KMS-11 (cell line): ENCODE measurements around the gene MITF.

ENCODE experiments used
- H2AFZ ChIP-seq: fragments of 200-600 bp; sonication (generic); 2 replicates; pipeline ENCODE4 v1.6.1; 2016; ENCODE audit warnings: antibody characterized with exemption, mixed run types, low read depth
- H3K27ac ChIP-seq: fragments of 200-600 bp; sonication (generic); 2 replicates; pipeline ENCODE4 v1.6.1; 2016; ENCODE audit warnings: mild to moderate bottlenecking, mixed run types
- H3K27me3 ChIP-seq: fragments of 200-600 bp; sonication (generic); 2 replicates; pipeline ENCODE4 v1.6.1; 2017; ENCODE audit warnings: mild to moderate bottlenecking, low read depth, mixed run types, moderate library complexity; ENCODE audit not compliant: insufficient read depth
- H3K36me3 ChIP-seq: fragments of 200-600 bp; sonication (generic); 2 replicates; pipeline ENCODE4 v1.6.1; 2017; ENCODE audit warnings: mild to moderate bottlenecking, mixed run types; ENCODE audit not compliant: insufficient read depth
- H3K4me1 ChIP-seq: fragments of 200-600 bp; sonication (generic); 2 replicates; pipeline ENCODE4 v1.6.1; 2016; ENCODE audit warnings: mild to moderate bottlenecking, low read depth, mixed run types; ENCODE audit not compliant: poor library complexity, severe bottlenecking
- H3K4me2 ChIP-seq: fragments of 200-600 bp; sonication (generic); 2 replicates; pipeline ENCODE4 v1.7.0; 2016; ENCODE audit warnings: mild to moderate bottlenecking, mixed run types
- H3K4me3 ChIP-seq: fragments of 200-600 bp; sonication (generic); IDR thresholded peaks from 2 replicates; pipeline ENCODE4 v1.6.1; 2017; ENCODE audit warnings: low read depth, low read length, mixed read lengths; ENCODE audit not compliant: insufficient read depth
- H3K79me2 ChIP-seq: fragments of 200-600 bp; sonication (generic); 2 replicates; pipeline ENCODE4 v1.6.1; 2016; ENCODE audit warnings: low read depth, mixed run types; ENCODE audit not compliant: insufficient read depth
- H3K9ac ChIP-seq: fragments of 200-600 bp; sonication (generic); 2 replicates; pipeline ENCODE4 v1.6.1; 2016; ENCODE audit warnings: mild to moderate bottlenecking, mixed run types
- H4K20me1 ChIP-seq: fragments of 200-600 bp; sonication (generic); 2 replicates; pipeline ENCODE4 v1.6.1; 2016; ENCODE audit warnings: mild to moderate bottlenecking, mixed run types; ENCODE audit not compliant: insufficient read depth
- TF ChIP-seq, protein P1 (sequence below): fragments of 200-600 bp; sonication (generic); conservative IDR thresholded peaks from 2 replicates; pipeline ENCODE4 v1.6.1; 2017; ENCODE audit warnings: low read depth, mild to moderate bottlenecking, antibody characterized with exemption, low read length, moderate library complexity, mixed read lengths

Gene MITF

GRCh38 chr3:69844706-69845105 is 105.4 kb downstream of the MITF start:
- Histone ChIP-seq H3K4me2 (no peak overlapping the region), H3K36me3 (no peaks in the 10 kb centered on the region), H3K79me2 (no peaks in the 10 kb centered on the region), H3K9ac (no peak overlapping the region), H3K27ac (no peak overlapping the region), H3K4me1 (no peaks in the 10 kb centered on the region), H4K20me1 (no peaks in the 10 kb centered on the region), H2AFZ (no peak overlapping the region), H3K27me3 (no peaks in the 10 kb centered on the region), H3K4me3 (no peak overlapping the region)
- TF ChIP-seq, protein P1, sequence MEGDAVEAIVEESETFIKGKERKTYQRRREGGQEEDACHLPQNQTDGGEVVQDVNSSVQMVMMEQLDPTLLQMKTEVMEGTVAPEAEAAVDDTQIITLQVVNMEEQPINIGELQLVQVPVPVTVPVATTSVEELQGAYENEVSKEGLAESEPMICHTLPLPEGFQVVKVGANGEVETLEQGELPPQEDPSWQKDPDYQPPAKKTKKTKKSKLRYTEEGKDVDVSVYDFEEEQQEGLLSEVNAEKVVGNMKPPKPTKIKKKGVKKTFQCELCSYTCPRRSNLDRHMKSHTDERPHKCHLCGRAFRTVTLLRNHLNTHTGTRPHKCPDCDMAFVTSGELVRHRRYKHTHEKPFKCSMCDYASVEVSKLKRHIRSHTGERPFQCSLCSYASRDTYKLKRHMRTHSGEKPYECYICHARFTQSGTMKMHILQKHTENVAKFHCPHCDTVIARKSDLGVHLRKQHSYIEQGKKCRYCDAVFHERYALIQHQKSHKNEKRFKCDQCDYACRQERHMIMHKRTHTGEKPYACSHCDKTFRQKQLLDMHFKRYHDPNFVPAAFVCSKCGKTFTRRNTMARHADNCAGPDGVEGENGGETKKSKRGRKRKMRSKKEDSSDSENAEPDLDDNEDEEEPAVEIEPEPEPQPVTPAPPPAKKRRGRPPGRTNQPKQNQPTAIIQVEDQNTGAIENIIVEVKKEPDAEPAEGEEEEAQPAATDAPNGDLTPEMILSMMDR: no peak

DNA sequence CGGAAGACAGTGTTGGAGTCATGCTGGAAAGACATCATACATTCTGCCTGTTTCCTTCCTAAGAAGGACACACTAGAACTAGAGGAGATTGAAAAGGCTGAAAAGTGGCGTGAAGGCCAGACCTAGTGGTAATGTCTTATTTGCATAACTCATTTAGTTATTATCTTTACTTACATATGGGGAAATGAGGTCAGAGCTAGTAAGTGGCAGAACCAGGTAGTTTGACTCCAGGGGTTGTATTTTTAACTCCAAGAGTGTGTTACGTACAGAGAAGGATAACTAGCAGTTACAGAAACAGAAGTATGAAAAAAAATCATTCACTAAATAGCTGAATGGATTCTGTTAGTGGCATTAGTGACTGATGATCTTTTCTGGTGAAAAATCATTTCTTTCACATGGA is 108.0 kb downstream of the MITF start:
- Histone ChIP-seq H2AFZ (no peak overlapping the region), H3K4me3 (no peak overlapping the region), H4K20me1 (no peaks in the 10 kb centered on the region), H3K9ac (no peak overlapping the region), H3K79me2 (no peaks in the 10 kb centered on the region), H3K4me2 (no peak overlapping the region), H3K4me1 (no peaks in the 10 kb centered on the region), H3K36me3 (no peaks in the 10 kb centered on the region), H3K27ac (no peak overlapping the region), H3K27me3 (no peaks in the 10 kb centered on the region)
- TF ChIP-seq, protein P1: no peak

DNA sequence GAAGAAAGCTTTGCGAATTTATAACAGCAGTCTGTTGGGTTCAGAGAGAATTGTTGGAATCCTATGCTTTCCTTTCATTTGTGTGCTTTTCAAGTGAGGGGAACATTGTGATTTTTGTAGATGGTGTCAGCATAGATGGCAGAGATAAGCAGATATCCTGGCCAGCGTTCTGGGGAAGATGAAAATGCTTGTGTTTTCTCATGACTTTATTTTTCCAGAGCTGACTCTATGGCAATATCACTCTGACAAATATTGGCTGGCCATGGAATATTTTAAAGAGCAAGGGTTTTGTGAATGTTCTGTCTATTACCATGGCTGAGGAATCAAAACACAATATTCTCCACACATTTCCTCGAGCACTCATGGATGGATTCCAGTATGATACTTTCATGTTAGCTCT is 108.8 kb downstream of the MITF start:
- no peaks in the 10 kb centered on the region for H4K20me1 ChIP-seq
- H3K27me3 ChIP-seq: no peaks in the 10 kb centered on the region
- H3K4me1 ChIP-seq: no peaks in the 10 kb centered on the region
- TF ChIP-seq, protein P1: no peak
- H3K79me2 ChIP-seq: no peaks in the 10 kb centered on the region
- no peak overlapping the region for H3K27ac ChIP-seq
- no peak overlapping the region for H3K4me2 ChIP-seq
- H3K36me3 ChIP-seq: no peaks in the 10 kb centered on the region
- no peak overlapping the region for H3K4me3 ChIP-seq
- no peak overlapping the region for H2AFZ ChIP-seq
- no peak overlapping the region for H3K9ac ChIP-seq

DNA sequence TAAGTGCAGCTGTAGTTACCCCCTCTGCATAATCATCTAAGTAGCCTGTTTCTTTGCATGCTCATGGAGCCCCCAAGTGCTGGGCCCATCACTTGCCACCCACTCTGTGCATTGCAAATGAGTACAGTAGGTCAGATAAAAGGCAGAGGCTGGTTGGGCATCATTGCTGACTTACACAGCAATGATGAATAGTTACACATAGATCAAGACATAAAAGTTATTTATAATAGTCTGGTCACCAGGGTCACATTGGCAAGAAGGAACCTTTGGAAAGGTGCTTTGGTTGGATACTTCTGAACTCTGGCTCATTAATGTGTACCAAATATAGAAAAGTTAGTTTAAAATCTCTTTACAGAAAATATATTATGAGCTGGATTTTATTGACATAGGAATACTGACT is 111.6 kb downstream of the MITF start:
- H4K20me1 ChIP-seq: no peaks in the 10 kb centered on the region
- no peak overlapping the region for H3K4me3 ChIP-seq
- H3K4me2 ChIP-seq: no peak overlapping the region
- H2AFZ ChIP-seq: no peak overlapping the region
- no peak overlapping the region for H3K27ac ChIP-seq
- TF ChIP-seq, protein P1: no peak
- no peaks in the 10 kb centered on the region for H3K79me2 ChIP-seq
- H3K36me3 ChIP-seq: no peaks in the 10 kb centered on the region
- no peaks in the 10 kb centered on the region for H3K4me1 ChIP-seq
- no peak overlapping the region for H3K9ac ChIP-seq
- no peaks in the 10 kb centered on the region for H3K27me3 ChIP-seq
